ENCODE measurements around the gene TBC1D8B. TPM values are rescaled to one million over a fixed set of nuclear protein-coding genes. Genes with fewer than 3 reads are reported as not detected.

Gene TBC1D8B
- total and polyA plus RNA-seq, 9 of the 15 experiments (the other 6 are each of a cell fraction or from before 2014, with no cell fraction given), result 0.04 to 0.36 (median 0.10) TPM; not detected in 1

- H3K27me3 ChIP-seq (ENCODE audit: control insufficient read depth in 2 of 2, insufficient read depth in 2 of 2, low read length in 2 of 2), result no peaks in the 10 kb centered on the region
- no peaks in the 10 kb centered on the region for H4K20me1 ChIP-seq (replicated peaks; ENCODE audit: control insufficient read depth, insufficient read depth, low read length)
- no peaks in the 10 kb centered on the region for H3K9me1 ChIP-seq (ENCODE audit: control insufficient read depth, insufficient read depth, low read length)
- ChIA-PET CTCF (ENCODE audit: low intra/inter-chr PET ratio) (no interaction called here), POLR2A (interaction anchor here (0.7 kb wide), 1 partner anchor 36 kb away, joined by 4 read pairs; no protein-coding TSS in a partner anchor)
- DNase-seq (ENCODE audit: extremely low read depth in 1 of 4, low spot score in 3 of 4) (no peak), ATAC-seq (no peak), FAIRE-seq (no peak)
- no peak overlapping the region for H3K4me2 ChIP-seq (ENCODE audit: insufficient read depth, low read length)
- H3K27ac ChIP-seq (ENCODE audit: extremely low read depth, low read depth, low read length), result no peak overlapping the region
- H3K79me2 ChIP-seq (ENCODE audit: control insufficient read depth, insufficient read depth, low read length), result no peaks in the 10 kb centered on the region
- no peaks in the 10 kb centered on the region for H3K9me3 ChIP-seq (replicated peaks; ENCODE audit: control insufficient read depth, insufficient read depth, low read depth, low read length)
- WGBS (ENCODE audit: insufficient coverage, low coverage, missing lambda C conversion rate), result 0% methylated on average over 1 of the region's 1 CpG
- H3K4me3 ChIP-seq, result no peak overlapping the region
- TF ChIP-seq MLLT1 (IDR thresholded peaks at IDR 0.05) (no peak), CBX3 (IDR thresholded peaks at IDR 0.05; ENCODE audit: borderline replicate concordance in 1 of 2, low read length in 2 of 2) (no peak), PCBP2 (IDR thresholded peaks at IDR 0.05; ENCODE audit: low read depth, low read length, poor library complexity, severe bottlenecking) (no peak), STAT5A (IDR thresholded peaks at IDR 0.05; ENCODE audit: borderline replicate concordance, low read length) (no peak), TCF7 (IDR thresholded peaks at IDR 0.05; ENCODE audit: borderline replicate concordance) (no peak), HDAC1 (IDR thresholded peaks at IDR 0.05) (no peak), POLR3A (IDR thresholded peaks at IDR 0.05; ENCODE audit: borderline replicate concordance, extremely low read depth, insufficient read depth, insufficient read length) (no peak), HMG20B (CRISPR knock-in tag; IDR thresholded peaks at IDR 0.05) (no peak), EGR1 (conservative IDR thresholded peaks at IDR 0.05) (no peak), TFAM (CRISPR knock-in tag; conservative IDR thresholded peaks at IDR 0.05) (no peak), POLR2A (conservative IDR thresholded peaks at IDR 0.05) (no peak)
- TF ChIP-seq, protein P1, sequence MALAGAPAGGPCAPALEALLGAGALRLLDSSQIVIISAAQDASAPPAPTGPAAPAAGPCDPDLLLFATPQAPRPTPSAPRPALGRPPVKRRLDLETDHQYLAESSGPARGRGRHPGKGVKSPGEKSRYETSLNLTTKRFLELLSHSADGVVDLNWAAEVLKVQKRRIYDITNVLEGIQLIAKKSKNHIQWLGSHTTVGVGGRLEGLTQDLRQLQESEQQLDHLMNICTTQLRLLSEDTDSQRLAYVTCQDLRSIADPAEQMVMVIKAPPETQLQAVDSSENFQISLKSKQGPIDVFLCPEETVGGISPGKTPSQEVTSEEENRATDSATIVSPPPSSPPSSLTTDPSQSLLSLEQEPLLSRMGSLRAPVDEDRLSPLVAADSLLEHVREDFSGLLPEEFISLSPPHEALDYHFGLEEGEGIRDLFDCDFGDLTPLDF (CRISPR knock-in tag; IDR thresholded peaks at IDR 0.05), result no peak
- TF ChIP-seq, protein P2, sequence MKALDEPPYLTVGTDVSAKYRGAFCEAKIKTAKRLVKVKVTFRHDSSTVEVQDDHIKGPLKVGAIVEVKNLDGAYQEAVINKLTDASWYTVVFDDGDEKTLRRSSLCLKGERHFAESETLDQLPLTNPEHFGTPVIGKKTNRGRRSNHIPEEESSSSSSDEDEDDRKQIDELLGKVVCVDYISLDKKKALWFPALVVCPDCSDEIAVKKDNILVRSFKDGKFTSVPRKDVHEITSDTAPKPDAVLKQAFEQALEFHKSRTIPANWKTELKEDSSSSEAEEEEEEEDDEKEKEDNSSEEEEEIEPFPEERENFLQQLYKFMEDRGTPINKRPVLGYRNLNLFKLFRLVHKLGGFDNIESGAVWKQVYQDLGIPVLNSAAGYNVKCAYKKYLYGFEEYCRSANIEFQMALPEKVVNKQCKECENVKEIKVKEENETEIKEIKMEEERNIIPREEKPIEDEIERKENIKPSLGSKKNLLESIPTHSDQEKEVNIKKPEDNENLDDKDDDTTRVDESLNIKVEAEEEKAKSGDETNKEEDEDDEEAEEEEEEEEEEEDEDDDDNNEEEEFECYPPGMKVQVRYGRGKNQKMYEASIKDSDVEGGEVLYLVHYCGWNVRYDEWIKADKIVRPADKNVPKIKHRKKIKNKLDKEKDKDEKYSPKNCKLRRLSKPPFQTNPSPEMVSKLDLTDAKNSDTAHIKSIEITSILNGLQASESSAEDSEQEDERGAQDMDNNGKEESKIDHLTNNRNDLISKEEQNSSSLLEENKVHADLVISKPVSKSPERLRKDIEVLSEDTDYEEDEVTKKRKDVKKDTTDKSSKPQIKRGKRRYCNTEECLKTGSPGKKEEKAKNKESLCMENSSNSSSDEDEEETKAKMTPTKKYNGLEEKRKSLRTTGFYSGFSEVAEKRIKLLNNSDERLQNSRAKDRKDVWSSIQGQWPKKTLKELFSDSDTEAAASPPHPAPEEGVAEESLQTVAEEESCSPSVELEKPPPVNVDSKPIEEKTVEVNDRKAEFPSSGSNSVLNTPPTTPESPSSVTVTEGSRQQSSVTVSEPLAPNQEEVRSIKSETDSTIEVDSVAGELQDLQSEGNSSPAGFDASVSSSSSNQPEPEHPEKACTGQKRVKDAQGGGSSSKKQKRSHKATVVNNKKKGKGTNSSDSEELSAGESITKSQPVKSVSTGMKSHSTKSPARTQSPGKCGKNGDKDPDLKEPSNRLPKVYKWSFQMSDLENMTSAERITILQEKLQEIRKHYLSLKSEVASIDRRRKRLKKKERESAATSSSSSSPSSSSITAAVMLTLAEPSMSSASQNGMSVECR (CRISPR knock-in tag; IDR thresholded peaks at IDR 0.05), result no peak
- TF ChIP-seq, protein P3, sequence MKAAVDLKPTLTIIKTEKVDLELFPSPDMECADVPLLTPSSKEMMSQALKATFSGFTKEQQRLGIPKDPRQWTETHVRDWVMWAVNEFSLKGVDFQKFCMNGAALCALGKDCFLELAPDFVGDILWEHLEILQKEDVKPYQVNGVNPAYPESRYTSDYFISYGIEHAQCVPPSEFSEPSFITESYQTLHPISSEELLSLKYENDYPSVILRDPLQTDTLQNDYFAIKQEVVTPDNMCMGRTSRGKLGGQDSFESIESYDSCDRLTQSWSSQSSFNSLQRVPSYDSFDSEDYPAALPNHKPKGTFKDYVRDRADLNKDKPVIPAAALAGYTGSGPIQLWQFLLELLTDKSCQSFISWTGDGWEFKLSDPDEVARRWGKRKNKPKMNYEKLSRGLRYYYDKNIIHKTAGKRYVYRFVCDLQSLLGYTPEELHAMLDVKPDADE (conservative IDR thresholded peaks at IDR 0.05; ENCODE audit: control insufficient read depth, low read depth, low read length), result no peak
- H3K36me3 ChIP-seq (ENCODE audit: control insufficient read depth, insufficient read depth, low read length), result no peaks in the 10 kb centered on the region
- in situ Hi-C loops (cut with MboI) (loop anchor here (25.0 kb wide), 1 partner anchor 987 kb away; no protein-coding TSS in a partner anchor), intact Hi-C loops (cut with micrococcal nuclease) (loop anchor here (10.0 kb wide), 3 partner anchors 125 to 875 kb away; partner anchors contain the start of genes NCBP2L and TSC22D3)
- no peaks in the 10 kb centered on the region for H3K4me1 ChIP-seq (replicated peaks in 1 of 2; ENCODE audit: control insufficient read depth in 2 of 2, insufficient read depth in 2 of 2, low read length in 2 of 2)
- no peak overlapping the region for H3K9ac ChIP-seq (ENCODE audit: insufficient read depth in 1 of 2, low read depth in 2 of 2, low read length in 2 of 2)
- H2AFZ ChIP-seq (ENCODE audit: low read depth, low read length), result no peak overlapping the region
- BruUV-seq (replicated peaks), result no TSS peak
Measured at GRCh38 chrX:106899841-106900240, 97.4 kb downstream of the TBC1D8B start.
